Endothelial cell of umbilical vein (primary cell): ENCODE measurements around the gene TMUB2.

Experiments used
- EZH2 ChIP-seq: IDR thresholded peaks from 2 replicates; pipeline ENCODE4 v1.6.1; 2012; ENCODE audit warnings: borderline replicate concordance, low read depth, mild to moderate bottlenecking, moderate library complexity, low read length, inconsistent platforms; ENCODE audit not compliant: severe bottlenecking
- FOS ChIP-seq: IDR thresholded peaks from 2 replicates; pipeline ENCODE4 v1.6.1; 2011; ENCODE audit warnings: mild to moderate bottlenecking, low read length, moderate library complexity, borderline replicate concordance; ENCODE audit not compliant: insufficient read depth
- GATA2 ChIP-seq: IDR thresholded peaks from 2 replicates; pipeline ENCODE4 v1.7.0; 2011; ENCODE audit warnings: low read depth, mild to moderate bottlenecking, moderate library complexity, mixed read lengths, low read length; ENCODE audit not compliant: insufficient read length, insufficient read depth
- JUN ChIP-seq: IDR thresholded peaks from 2 replicates; pipeline ENCODE4 v1.6.1; 2011; ENCODE audit warnings: borderline replicate concordance, low read depth; ENCODE audit not compliant: insufficient read length, insufficient read depth
- MAX ChIP-seq: IDR thresholded peaks from 2 replicates; pipeline ENCODE4 v1.6.1; 2011; ENCODE audit not compliant: insufficient read depth, insufficient read length
- MYC ChIP-seq: IDR thresholded peaks from one replicate; pipeline ENCODE4 v1.6.1; 2011; ENCODE audit warnings: mild to moderate bottlenecking, low read depth, low read length
- POLR2A ChIP-seq: IDR thresholded peaks from 2 replicates; pipeline ENCODE4 v1.6.1; 2012; ENCODE audit warnings: low read depth, mild to moderate bottlenecking, control low read depth, low read length
- POLR2AphosphoS5 ChIP-seq: IDR thresholded peaks from 2 replicates; pipeline ENCODE4 v1.6.1; 2012; ENCODE audit warnings: low read depth, mild to moderate bottlenecking, control low read depth, low read length, moderate library complexity; ENCODE audit not compliant: insufficient read depth
- TF ChIP-seq, protein P1 (sequence below), 2 donors: IDR thresholded peaks; 1 replicate in 1 of 2; 2 replicates in 1 of 2; pipeline ENCODE4 v1.5.1; 2011; ENCODE audit warnings: low read length in 2 of 2, mild to moderate bottlenecking in 2 of 2, moderate library complexity in 2 of 2, control low read depth in 1 of 2, inconsistent platforms in 1 of 2, low read depth in 1 of 2; ENCODE audit not compliant: insufficient read depth in 1 of 2; ENCODE audit errors: extremely low read depth in 1 of 2

GRCh38 chr17:44155488-44155887, 31.3 kb upstream of the TMUB2 start:
- TF ChIP-seq FOS (no peak), EZH2 (no peak), MYC (no peak), JUN (no peak), POLR2AphosphoS5 (no peak), POLR2A (no peak), MAX (no peak), GATA2 (no peak)
- TF ChIP-seq, protein P1, sequence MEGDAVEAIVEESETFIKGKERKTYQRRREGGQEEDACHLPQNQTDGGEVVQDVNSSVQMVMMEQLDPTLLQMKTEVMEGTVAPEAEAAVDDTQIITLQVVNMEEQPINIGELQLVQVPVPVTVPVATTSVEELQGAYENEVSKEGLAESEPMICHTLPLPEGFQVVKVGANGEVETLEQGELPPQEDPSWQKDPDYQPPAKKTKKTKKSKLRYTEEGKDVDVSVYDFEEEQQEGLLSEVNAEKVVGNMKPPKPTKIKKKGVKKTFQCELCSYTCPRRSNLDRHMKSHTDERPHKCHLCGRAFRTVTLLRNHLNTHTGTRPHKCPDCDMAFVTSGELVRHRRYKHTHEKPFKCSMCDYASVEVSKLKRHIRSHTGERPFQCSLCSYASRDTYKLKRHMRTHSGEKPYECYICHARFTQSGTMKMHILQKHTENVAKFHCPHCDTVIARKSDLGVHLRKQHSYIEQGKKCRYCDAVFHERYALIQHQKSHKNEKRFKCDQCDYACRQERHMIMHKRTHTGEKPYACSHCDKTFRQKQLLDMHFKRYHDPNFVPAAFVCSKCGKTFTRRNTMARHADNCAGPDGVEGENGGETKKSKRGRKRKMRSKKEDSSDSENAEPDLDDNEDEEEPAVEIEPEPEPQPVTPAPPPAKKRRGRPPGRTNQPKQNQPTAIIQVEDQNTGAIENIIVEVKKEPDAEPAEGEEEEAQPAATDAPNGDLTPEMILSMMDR (IDR thresholded peaks at IDR 0.05; ENCODE audit: extremely low read depth in 1 of 2, insufficient read depth in 1 of 2, low read depth in 1 of 2, low read length in 2 of 2) = no peak
